ENCODE results near the gene ZNF319. TPM values are rescaled to one million over a fixed set of nuclear protein-coding genes. Genes with fewer than 3 reads are reported as not detected.

The ZNF319 gene
- total and polyA plus RNA-seq, 10 of the 15 experiments (the other 5 are each of a cell fraction or from before 2014, with no cell fraction given) = 0.29 to 7.4 (median 1.7) TPM

GRCh38 chr16:58048494-58049231 is 48.2 kb upstream of the ZNF319 start:
- no peaks in the 10 kb centered on the region for H3K36me3 ChIP-seq (ENCODE audit: control insufficient read depth in 2 of 2, insufficient read depth in 2 of 2, low read length in 1 of 2)
- FAIRE-seq (no peak), DNase-seq (ENCODE audit: low read depth, low spot score) (no peak), ATAC-seq (no peak)
- H3K27me3 ChIP-seq (replicated peaks in 1 of 2; ENCODE audit: control insufficient read depth in 2 of 2, insufficient read depth in 2 of 2, low read length in 1 of 2) = no peaks in the 10 kb centered on the region
- no TSS peak for BruUV-seq (replicated peaks)
- H3K4me3 ChIP-seq = no peak overlapping the region
- H3K79me2 ChIP-seq (ENCODE audit: control insufficient read depth, insufficient read depth, low read length) = no peaks in the 10 kb centered on the region
- H3K4me2 ChIP-seq (ENCODE audit: control insufficient read depth, insufficient read depth) = no peak overlapping the region
- SMC1A ChIA-PET (ENCODE audit: uncharacterized antibody, unreplicated experiment) = no interaction called here
- no peaks in the 10 kb centered on the region for H4K20me1 ChIP-seq (ENCODE audit: control insufficient read depth, insufficient read depth)
- RAD21 ChIA-PET (ENCODE audit: unreplicated experiment) = interaction anchor here (0.6 to 1.4 kb wide), 3 partner anchors 54 to 301 kb away, joined by 3 to 4 read pairs (median 3); no protein-coding TSS in a partner anchor
- CTCF ChIA-PET = interaction anchor here (1.0 to 1.4 kb wide), 2 partner anchors 73 to 79 kb away, joined by 3 to 5 read pairs; no protein-coding TSS in a partner anchor
- H2AFZ ChIP-seq (ENCODE audit: control insufficient read depth, low read depth, low read length) = no peak overlapping the region
- no peak overlapping the region for H3K9ac ChIP-seq (ENCODE audit: control insufficient read depth, insufficient read depth, low read length)
- no peak overlapping the region for H3K27ac ChIP-seq (ENCODE audit: control insufficient read depth, insufficient read depth)
- no peak for TF ChIP-seq NFYB (IDR thresholded peaks at IDR 0.05; ENCODE audit: insufficient read depth, low read depth, low read length)
- TF ChIP-seq EGR1 (IDR thresholded peaks at IDR 0.05; ENCODE audit: borderline replicate concordance in 1 of 2, low read depth in 2 of 2, low read length in 2 of 2) = no peak
- TF ChIP-seq BCL11A (IDR thresholded peaks at IDR 0.05; ENCODE audit: low read depth, low read length) = no peak
- no peak for TF ChIP-seq ATF2 (IDR thresholded peaks at IDR 0.05; ENCODE audit: low read length)
- no peak for TF ChIP-seq ZNF207 (IDR thresholded peaks at IDR 0.05; ENCODE audit: borderline replicate concordance)
- no peak for TF ChIP-seq ZNF592 (IDR thresholded peaks at IDR 0.05)
- no peak for TF ChIP-seq FOS (IDR thresholded peaks at IDR 0.05; ENCODE audit: borderline replicate concordance, extremely low read depth, insufficient read length)
- TF ChIP-seq, protein P1, sequence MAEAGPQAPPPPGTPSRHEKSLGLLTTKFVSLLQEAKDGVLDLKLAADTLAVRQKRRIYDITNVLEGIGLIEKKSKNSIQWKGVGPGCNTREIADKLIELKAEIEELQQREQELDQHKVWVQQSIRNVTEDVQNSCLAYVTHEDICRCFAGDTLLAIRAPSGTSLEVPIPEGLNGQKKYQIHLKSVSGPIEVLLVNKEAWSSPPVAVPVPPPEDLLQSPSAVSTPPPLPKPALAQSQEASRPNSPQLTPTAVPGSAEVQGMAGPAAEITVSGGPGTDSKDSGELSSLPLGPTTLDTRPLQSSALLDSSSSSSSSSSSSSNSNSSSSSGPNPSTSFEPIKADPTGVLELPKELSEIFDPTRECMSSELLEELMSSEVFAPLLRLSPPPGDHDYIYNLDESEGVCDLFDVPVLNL (IDR thresholded peaks at IDR 0.05; ENCODE audit: low read depth, low read length) = no peak
- no peak for TF ChIP-seq NRF1 (conservative IDR thresholded peaks at IDR 0.05; ENCODE audit: low read depth, low read length)
- intact Hi-C loops (cut with micrococcal nuclease; ENCODE audit: unreplicated experiment) = no loop called here
- no peaks in the 10 kb centered on the region for H3K9me3 ChIP-seq (replicated peaks; ENCODE audit: control insufficient read depth, insufficient read depth, low read length)
- 38% methylated on average over 11 of the region's 13 CpGs for WGBS (ENCODE audit: insufficient coverage, insufficient replicate concordance, low lambda C conversion rate, missing lambda C conversion rate)
- POLR2A ChIA-PET = no interaction called here
- in situ Hi-C loops (cut with MboI) = no loop called here
- H3K4me1 ChIP-seq (ENCODE audit: control insufficient read depth, insufficient read depth, low read length) = no peaks in the 10 kb centered on the region

Data from GM12878 (cell line).